ENCODE results near the gene ITGA8.
"Not testable (repeated sequence)": the region's sequence is repeated elsewhere in the genome, so short reads cannot be mapped to it uniquely, and the experiment has no call there.

Gene ITGA8

GRCh38 chr10:15582972-15583371 is 136.8 kb downstream of the ITGA8 start:
- not testable (repeated sequence) for H3K36me3 Mint-ChIP-seq, H3K27me3 Mint-ChIP-seq, H3K27ac Mint-ChIP-seq, H3K4me1 Mint-ChIP-seq, H3K4me3 Mint-ChIP-seq, ATAC-seq
- H3K9me3 Mint-ChIP-seq, result peaks cover 16% of the 10 kb centered on the region

GRCh38 chr10:15579605-15580004 is 140.1 kb downstream of the ITGA8 start:
- H3K27ac Mint-ChIP-seq, result no peak overlapping the region
- ATAC-seq, result no peak
- no peaks in the 10 kb centered on the region for H3K36me3 Mint-ChIP-seq
- no peak overlapping the region for H3K4me3 Mint-ChIP-seq
- H3K27me3 Mint-ChIP-seq, result peaks cover 8% of the 10 kb centered on the region
- peaks cover 16% of the 10 kb centered on the region for H3K9me3 Mint-ChIP-seq
- H3K4me1 Mint-ChIP-seq, result no peaks in the 10 kb centered on the region

GRCh38 chr10:15572531-15573045 is 147.1 kb downstream of the ITGA8 start:
- Mint-ChIP-seq H3K9me3 (no peaks in the 10 kb centered on the region), H3K27me3 (no peaks in the 10 kb centered on the region), H3K4me1 (no peaks in the 10 kb centered on the region), H3K27ac (no peak overlapping the region), H3K4me3 (no peak overlapping the region), H3K36me3 (no peaks in the 10 kb centered on the region)
- no peak for ATAC-seq

- no peaks in the 10 kb centered on the region for H3K36me3 Mint-ChIP-seq
- ATAC-seq, result no peak
- H3K9me3 Mint-ChIP-seq, result no peaks in the 10 kb centered on the region
- no peak overlapping the region for H3K4me3 Mint-ChIP-seq
- H3K4me1 Mint-ChIP-seq, result no peaks in the 10 kb centered on the region
- no peak overlapping the region for H3K27ac Mint-ChIP-seq
- no peaks in the 10 kb centered on the region for H3K27me3 Mint-ChIP-seq
These were observed 148.1 kb downstream of the ITGA8 start for GRCh38 chr10:15571575-15571974.

- H3K4me1 Mint-ChIP-seq, result no peaks in the 10 kb centered on the region
- no peak overlapping the region for H3K4me3 Mint-ChIP-seq
- no peaks in the 10 kb centered on the region for H3K27me3 Mint-ChIP-seq
- no peaks in the 10 kb centered on the region for H3K9me3 Mint-ChIP-seq
- ATAC-seq, result no peak
- H3K27ac Mint-ChIP-seq, result no peak overlapping the region
- no peaks in the 10 kb centered on the region for H3K36me3 Mint-ChIP-seq
These were observed 148.9 kb downstream of the ITGA8 start for GRCh38 chr10:15570738-15571339.

GRCh38 chr10:15567952-15568351 is 151.8 kb downstream of the ITGA8 start:
- H3K27ac Mint-ChIP-seq, result no peak overlapping the region
- H3K9me3 Mint-ChIP-seq, result no peaks in the 10 kb centered on the region
- no peaks in the 10 kb centered on the region for H3K36me3 Mint-ChIP-seq
- H3K4me3 Mint-ChIP-seq, result no peak overlapping the region
- H3K27me3 Mint-ChIP-seq, result no peaks in the 10 kb centered on the region
- no peak for ATAC-seq
- H3K4me1 Mint-ChIP-seq, result no peaks in the 10 kb centered on the region

- no peak for ATAC-seq
- Mint-ChIP-seq H3K4me1 (no peaks in the 10 kb centered on the region), H3K4me3 (no peak overlapping the region), H3K36me3 (no peaks in the 10 kb centered on the region), H3K27me3 (no peaks in the 10 kb centered on the region), H3K9me3 (peaks cover 4% of the 10 kb centered on the region), H3K27ac (no peak overlapping the region)
These were observed 156.5 kb downstream of the ITGA8 start for GRCh38 chr10:15563246-15563645.

GRCh38 chr10:15562578-15562977 is 157.1 kb downstream of the ITGA8 start:
- no peaks in the 10 kb centered on the region for H3K4me1 Mint-ChIP-seq
- H3K27me3 Mint-ChIP-seq, result no peaks in the 10 kb centered on the region
- no peak overlapping the region for H3K4me3 Mint-ChIP-seq
- H3K9me3 Mint-ChIP-seq, result peaks cover 4% of the 10 kb centered on the region
- ATAC-seq, result peak; percentile 53
- no peaks in the 10 kb centered on the region for H3K36me3 Mint-ChIP-seq
- no peak overlapping the region for H3K27ac Mint-ChIP-seq

GRCh38 chr10:15562116-15562515 is 157.6 kb downstream of the ITGA8 start:
- H3K4me3 Mint-ChIP-seq, result no peak overlapping the region
- no peak for ATAC-seq
- no peaks in the 10 kb centered on the region for H3K36me3 Mint-ChIP-seq
- no peaks in the 10 kb centered on the region for H3K27me3 Mint-ChIP-seq
- peaks cover 4% of the 10 kb centered on the region for H3K9me3 Mint-ChIP-seq
- no peak overlapping the region for H3K27ac Mint-ChIP-seq
- no peaks in the 10 kb centered on the region for H3K4me1 Mint-ChIP-seq

GRCh38 chr10:15558136-15558535 is 161.6 kb downstream of the ITGA8 start:
- Mint-ChIP-seq H3K36me3 (no peaks in the 10 kb centered on the region), H3K4me3 (no peak overlapping the region), H3K27me3 (no peaks in the 10 kb centered on the region), H3K4me1 (no peaks in the 10 kb centered on the region), H3K9me3 (peaks cover 7% of the 10 kb centered on the region), H3K27ac (no peak overlapping the region)
- no peak for ATAC-seq

GRCh38 chr10:15557168-15557567 is 162.6 kb downstream of the ITGA8 start:
- not testable (repeated sequence) for H3K9me3 Mint-ChIP-seq, H3K4me1 Mint-ChIP-seq, H3K4me3 Mint-ChIP-seq, H3K27me3 Mint-ChIP-seq, H3K27ac Mint-ChIP-seq, ATAC-seq, H3K36me3 Mint-ChIP-seq

GRCh38 chr10:15550950-15551349 is 168.8 kb downstream of the ITGA8 start:
- ATAC-seq, result no peak
- Mint-ChIP-seq H3K9me3 (peaks cover 17% of the 10 kb centered on the region), H3K27me3 (peaks cover 8% of the 10 kb centered on the region), H3K4me1 (no peaks in the 10 kb centered on the region), H3K36me3 (no peaks in the 10 kb centered on the region), H3K27ac (no peak overlapping the region), H3K4me3 (no peak overlapping the region)

- ATAC-seq, result no peak
- Mint-ChIP-seq H3K27me3 (peaks cover 8% of the 10 kb centered on the region), H3K36me3 (no peaks in the 10 kb centered on the region), H3K4me3 (no peak overlapping the region), H3K4me1 (no peaks in the 10 kb centered on the region), H3K27ac (no peak overlapping the region), H3K9me3 (peaks cover 25% of the 10 kb centered on the region)
These were observed 171.4 kb downstream of the ITGA8 start for GRCh38 chr10:15548331-15548730.

GRCh38 chr10:15546606-15547005 is 173.1 kb downstream of the ITGA8 start:
- no peak overlapping the region for H3K4me3 Mint-ChIP-seq
- no peaks in the 10 kb centered on the region for H3K36me3 Mint-ChIP-seq
- no peak overlapping the region for H3K27ac Mint-ChIP-seq
- H3K27me3 Mint-ChIP-seq, result peaks cover 8% of the 10 kb centered on the region
- ATAC-seq, result no peak
- peaks cover 25% of the 10 kb centered on the region for H3K9me3 Mint-ChIP-seq
- H3K4me1 Mint-ChIP-seq, result no peaks in the 10 kb centered on the region

GRCh38 chr10:15545884-15546283 is 173.8 kb downstream of the ITGA8 start:
- no peaks in the 10 kb centered on the region for H3K4me1 Mint-ChIP-seq
- no peak overlapping the region for H3K4me3 Mint-ChIP-seq
- ATAC-seq, result no peak
- no peaks in the 10 kb centered on the region for H3K36me3 Mint-ChIP-seq
- H3K27ac Mint-ChIP-seq, result no peak overlapping the region
- H3K27me3 Mint-ChIP-seq, result peaks cover 8% of the 10 kb centered on the region
- peaks cover 24% of the 10 kb centered on the region for H3K9me3 Mint-ChIP-seq

GRCh38 chr10:15545266-15545665 is 174.5 kb downstream of the ITGA8 start:
- Mint-ChIP-seq H3K27me3 (peaks cover 8% of the 10 kb centered on the region), H3K36me3 (no peaks in the 10 kb centered on the region), H3K27ac (no peak overlapping the region), H3K4me3 (no peak overlapping the region), H3K9me3 (peaks cover 18% of the 10 kb centered on the region), H3K4me1 (no peaks in the 10 kb centered on the region)
- ATAC-seq, result no peak

- H3K36me3 Mint-ChIP-seq, result no peaks in the 10 kb centered on the region
- H3K4me1 Mint-ChIP-seq, result no peaks in the 10 kb centered on the region
- ATAC-seq, result no peak
- H3K9me3 Mint-ChIP-seq, result peaks cover 25% of the 10 kb centered on the region
- H3K4me3 Mint-ChIP-seq, result no peak overlapping the region
- H3K27me3 Mint-ChIP-seq, result peaks cover 8% of the 10 kb centered on the region
- H3K27ac Mint-ChIP-seq, result no peak overlapping the region
These were observed 175.7 kb downstream of the ITGA8 start for GRCh38 chr10:15543994-15544393.

All from stimulated activated memory B cell treated with anti-CD40 and anti-IgM and Interleukin-4, amounts not matched to agents 10 μg/mL and 1 μg/mL and 100 μg/mL, for 72 hours (primary cell).